Cardiac muscle cell (in vitro differentiated cells and primary cell): ENCODE measurements around the gene ESF1. TPM values are rescaled to one million over a fixed set of nuclear protein-coding genes. Genes with fewer than 3 reads are reported as not detected.
A peak's percentile ranks its signal among the peaks of the same experiment; 100 is the strongest.

ENCODE experiments used
- DNase-seq, 2 donors: peaks; one replicate each; pipeline versions ENCODE4 v3.0.0 to v3.0.0-alpha.2; 2010 to 2017; ENCODE audit warnings: low read depth in 1 of 2, low spot score in 1 of 2
- H3K27ac ChIP-seq: fragments of 200-600 bp; sonication (generic); 2 replicates; pipeline ENCODE4 v1.5.1; 2016
- H3K27me3 ChIP-seq: fragments of 200-600 bp; sonication (generic); 2 replicates; pipeline ENCODE4 v1.6.0; 2016; ENCODE audit warnings: control low read depth
- H3K36me3 ChIP-seq: fragments of 200-600 bp; sonication (generic); 2 replicates; pipeline ENCODE4 v1.5.1; 2016; ENCODE audit warnings: control low read depth
- H3K4me1 ChIP-seq: fragments of 200-600 bp; sonication (generic); 2 replicates; pipeline ENCODE4 v1.8.1; 2017; ENCODE audit warnings: low read depth, mild to moderate bottlenecking, mixed run types
- H3K4me3 ChIP-seq: fragments of 200-600 bp; sonication (generic); 2 replicates; pipeline ENCODE4 v1.5.1; 2016; ENCODE audit warnings: mild to moderate bottlenecking
- H3K9me3 ChIP-seq: fragments of 200-600 bp; sonication (generic); 2 replicates; pipeline ENCODE4 v1.5.1; 2017; ENCODE audit warnings: low read depth, mild to moderate bottlenecking, control low read depth
- polyA plus RNA-seq: library from polyadenylated mRNA; unstranded; fragments of >200 nt; fragmentation: Nextera tagmentation; extraction: Ambion mirVana; gene quantifications from 2 replicates; pipeline ENCODE4 v1.2.1, GENCODE V29; 2016
- total RNA-seq: library from RNA; depleted of rRNA; stranded (reverse); fragments of >200 nt; gene quantifications from 2 replicates; pipeline ENCODE4 v1.2.3, GENCODE V29; 2016
- TF ChIP-seq, protein P1 (sequence below): IDR thresholded peaks from 2 replicates; pipeline ENCODE4 v1.5.1; 2012; ENCODE audit warnings: low read depth, mild to moderate bottlenecking, low read length

ESF1 gene
- total and polyA plus RNA-seq, 2 experiments from 2014 or later, result 9.2 to 16.6 TPM

DNA sequence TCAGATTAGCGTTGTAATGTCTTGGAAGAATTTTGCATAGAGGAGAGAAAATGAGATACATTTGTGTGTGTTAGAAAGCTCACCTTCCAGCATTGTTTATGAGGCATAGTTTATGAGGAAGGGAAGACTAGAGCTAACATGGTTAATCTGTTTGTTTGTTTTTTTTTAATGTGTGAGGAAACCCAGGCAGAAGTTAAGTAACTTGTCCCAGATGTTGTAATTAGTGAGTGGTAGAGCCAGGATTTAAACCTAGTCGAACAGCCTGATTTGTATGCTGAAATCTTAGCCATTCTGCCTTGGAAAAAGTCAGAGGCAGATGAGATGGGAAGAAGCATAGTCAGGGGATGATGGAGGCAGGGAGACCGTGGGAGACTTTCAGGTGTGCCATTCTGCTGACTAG, 29.2 kb upstream of the ESF1 start:
- Histone ChIP-seq H3K4me1 (no peaks in the 10 kb centered on the region), H3K4me3 (no peak overlapping the region), H3K36me3 (peaks cover 71% of the 10 kb centered on the region), H3K27ac (no peak overlapping the region), H3K27me3 (no peaks in the 10 kb centered on the region), H3K9me3 (no peaks in the 10 kb centered on the region)
- no peak for DNase-seq
- TF ChIP-seq, protein P1, sequence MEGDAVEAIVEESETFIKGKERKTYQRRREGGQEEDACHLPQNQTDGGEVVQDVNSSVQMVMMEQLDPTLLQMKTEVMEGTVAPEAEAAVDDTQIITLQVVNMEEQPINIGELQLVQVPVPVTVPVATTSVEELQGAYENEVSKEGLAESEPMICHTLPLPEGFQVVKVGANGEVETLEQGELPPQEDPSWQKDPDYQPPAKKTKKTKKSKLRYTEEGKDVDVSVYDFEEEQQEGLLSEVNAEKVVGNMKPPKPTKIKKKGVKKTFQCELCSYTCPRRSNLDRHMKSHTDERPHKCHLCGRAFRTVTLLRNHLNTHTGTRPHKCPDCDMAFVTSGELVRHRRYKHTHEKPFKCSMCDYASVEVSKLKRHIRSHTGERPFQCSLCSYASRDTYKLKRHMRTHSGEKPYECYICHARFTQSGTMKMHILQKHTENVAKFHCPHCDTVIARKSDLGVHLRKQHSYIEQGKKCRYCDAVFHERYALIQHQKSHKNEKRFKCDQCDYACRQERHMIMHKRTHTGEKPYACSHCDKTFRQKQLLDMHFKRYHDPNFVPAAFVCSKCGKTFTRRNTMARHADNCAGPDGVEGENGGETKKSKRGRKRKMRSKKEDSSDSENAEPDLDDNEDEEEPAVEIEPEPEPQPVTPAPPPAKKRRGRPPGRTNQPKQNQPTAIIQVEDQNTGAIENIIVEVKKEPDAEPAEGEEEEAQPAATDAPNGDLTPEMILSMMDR, result no peak

- H3K36me3 ChIP-seq, result peaks cover 51% of the 10 kb centered on the region
These were observed 25.7 kb upstream of the ESF1 start for GRCh38 chr20:13810446-13810845.

GRCh38 chr20:13809855-13810254, 25.1 kb upstream of the ESF1 start:
- no peak for DNase-seq
- Histone ChIP-seq H3K4me3 (no peak overlapping the region), H3K27me3 (no peaks in the 10 kb centered on the region), H3K27ac (no peak overlapping the region), H3K4me1 (no peaks in the 10 kb centered on the region), H3K9me3 (no peaks in the 10 kb centered on the region), H3K36me3 (peaks cover 52% of the 10 kb centered on the region)
- TF ChIP-seq, protein P1, result no peak

More at GRCh38 chr20:13810446-13810845, 25.7 kb upstream of the ESF1 start:
- Histone ChIP-seq H3K4me1 (no peaks in the 10 kb centered on the region), H3K27me3 (no peaks in the 10 kb centered on the region), H3K27ac (no peak overlapping the region), H3K9me3 (no peaks in the 10 kb centered on the region), H3K4me3 (no peak overlapping the region)
- TF ChIP-seq, protein P1, result no peak
- DNase-seq, result no peak

GRCh38 chr20:13809373-13809772, 24.7 kb upstream of the ESF1 start:
- no peak for DNase-seq
- H3K27ac ChIP-seq, result no peak overlapping the region
- no peaks in the 10 kb centered on the region for H3K27me3 ChIP-seq
- H3K4me3 ChIP-seq, result no peak overlapping the region
- peaks cover 53% of the 10 kb centered on the region for H3K36me3 ChIP-seq
- no peaks in the 10 kb centered on the region for H3K9me3 ChIP-seq
- no peaks in the 10 kb centered on the region for H3K4me1 ChIP-seq
- TF ChIP-seq, protein P1, result no peak

DNA sequence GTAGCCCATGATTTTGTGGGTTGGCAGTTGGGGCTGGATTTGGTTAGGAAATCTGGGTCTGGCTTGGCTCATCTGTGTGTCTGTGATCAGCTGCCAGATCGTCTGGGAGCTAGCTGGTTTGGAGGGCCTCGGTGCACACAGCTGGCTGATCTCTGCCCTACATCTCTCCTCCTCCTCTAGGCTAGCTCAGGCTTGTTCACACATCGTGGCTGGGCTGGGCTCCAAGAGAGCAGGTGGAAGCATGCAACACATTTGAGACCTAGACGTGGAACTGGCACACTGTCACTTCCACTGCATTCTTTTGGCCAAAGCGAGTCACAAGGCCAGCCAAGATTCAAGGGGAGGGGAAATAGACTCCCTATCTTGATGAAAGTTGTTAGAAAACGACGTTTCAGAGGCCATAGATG, 16.0 kb upstream of the ESF1 start:
- H3K9me3 ChIP-seq, result no peaks in the 10 kb centered on the region
- peak; percentile 30 to 97 for DNase-seq
- H3K36me3 ChIP-seq, result peaks cover 72% of the 10 kb centered on the region
- H3K27ac ChIP-seq, result peak overlapping the region; percentile 24
- no peak overlapping the region for H3K4me3 ChIP-seq
- H3K27me3 ChIP-seq, result no peaks in the 10 kb centered on the region
- TF ChIP-seq, protein P1, result no peak
- H3K4me1 ChIP-seq, result no peaks in the 10 kb centered on the region

DNA sequence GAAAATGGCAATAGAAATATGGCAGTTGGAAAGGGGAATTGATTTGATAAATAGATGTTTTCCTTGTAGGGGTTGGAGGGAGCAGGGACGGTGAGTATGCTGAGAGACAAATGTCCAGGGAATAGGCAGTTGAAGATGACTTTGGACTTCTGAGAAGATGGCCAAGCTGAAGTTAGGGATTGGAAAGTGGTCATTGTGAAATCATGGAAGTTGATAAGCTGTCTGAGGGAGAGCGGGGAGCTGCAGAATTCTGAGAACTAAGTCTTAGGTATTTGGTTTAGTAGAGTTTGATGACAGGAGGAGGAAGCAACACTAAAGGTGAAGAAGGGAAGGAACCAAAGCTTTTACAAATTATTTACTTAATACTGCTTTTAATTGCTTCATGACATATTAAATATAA, 15.3 kb upstream of the ESF1 start:
- no peak overlapping the region for H3K27ac ChIP-seq
- no peaks in the 10 kb centered on the region for H3K27me3 ChIP-seq
- peak in 1 of 2 donors; percentile 16 for DNase-seq
- H3K4me1 ChIP-seq, result no peaks in the 10 kb centered on the region
- no peaks in the 10 kb centered on the region for H3K9me3 ChIP-seq
- TF ChIP-seq, protein P1, result no peak
- H3K4me3 ChIP-seq, result no peak overlapping the region
- H3K36me3 ChIP-seq, result peaks cover 74% of the 10 kb centered on the region
